Measurements from ENCODE around the gene PRIM2. TPM values are rescaled to one million over a fixed set of nuclear protein-coding genes. Genes with fewer than 3 reads are reported as not detected.
"Not testable (repeated sequence)": the region's sequence is repeated elsewhere in the genome, so short reads cannot be mapped to it uniquely, and the experiment has no call there.

Gene PRIM2
- total RNA-seq, 1 donor from 2014 or later: 10.5 TPM

DNA sequence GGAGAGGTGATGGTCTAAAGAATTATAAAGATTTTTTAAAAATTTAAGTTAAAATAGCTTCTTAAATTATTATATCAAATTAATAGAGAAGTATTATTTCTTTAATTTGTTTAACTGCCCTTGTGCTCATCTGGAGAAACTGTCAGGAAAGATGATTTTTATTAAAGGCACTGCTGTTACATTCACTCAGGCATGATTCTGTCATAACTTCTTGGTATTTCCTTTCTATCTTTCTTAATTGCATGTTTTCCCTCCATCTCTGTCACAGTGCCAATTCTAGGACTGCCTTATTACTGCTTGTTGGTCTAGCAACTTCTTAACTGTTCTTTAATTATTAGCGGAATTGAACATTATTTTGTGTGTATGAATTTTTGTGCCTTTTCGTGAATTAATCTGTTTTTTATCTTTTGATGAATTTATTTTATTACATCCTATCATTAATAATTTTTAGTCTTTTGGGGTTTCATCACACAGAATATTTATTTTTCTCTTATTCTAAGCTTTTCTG, 47.7 kb downstream of the PRIM2 start:
- not testable (repeated sequence) for DNase-seq (ENCODE audit: low spot score)

DNA sequence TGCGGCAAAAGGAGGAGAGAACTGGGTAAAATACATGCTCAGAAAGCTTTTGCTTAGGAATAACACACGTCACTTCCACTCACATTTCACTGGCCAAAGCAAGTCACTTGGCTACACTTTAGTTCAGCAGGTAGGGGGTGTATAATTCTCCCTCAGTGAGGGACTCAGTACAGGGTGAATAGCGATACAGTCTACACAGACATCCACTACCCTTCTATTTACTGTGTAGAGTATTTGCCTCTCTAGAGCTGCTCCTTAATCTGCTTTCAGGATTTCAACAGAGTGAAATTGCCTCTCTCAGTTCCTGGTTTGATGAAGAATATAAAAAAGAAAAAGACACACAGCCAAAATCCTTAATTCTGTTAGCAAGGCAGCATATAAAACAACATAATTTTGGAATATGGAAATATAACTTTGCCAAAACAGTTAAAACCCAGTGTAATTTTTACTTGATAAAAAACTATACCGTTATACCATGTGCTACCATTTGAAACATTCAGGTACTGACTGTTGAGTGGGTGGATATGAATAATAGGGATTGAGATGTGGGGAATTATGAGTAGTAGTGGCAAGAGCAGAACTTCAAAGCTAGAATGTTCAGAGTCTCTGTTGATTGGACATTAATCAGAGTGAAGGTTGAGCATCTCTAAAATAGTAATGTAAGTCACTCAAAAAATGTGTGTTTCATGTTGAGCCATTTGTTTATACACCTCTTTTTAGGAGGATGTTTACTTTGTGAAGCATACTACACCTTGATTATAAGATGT, 51.7 kb downstream of the PRIM2 start:
- DNase-seq (ENCODE audit: low spot score): not testable (repeated sequence)

DNA sequence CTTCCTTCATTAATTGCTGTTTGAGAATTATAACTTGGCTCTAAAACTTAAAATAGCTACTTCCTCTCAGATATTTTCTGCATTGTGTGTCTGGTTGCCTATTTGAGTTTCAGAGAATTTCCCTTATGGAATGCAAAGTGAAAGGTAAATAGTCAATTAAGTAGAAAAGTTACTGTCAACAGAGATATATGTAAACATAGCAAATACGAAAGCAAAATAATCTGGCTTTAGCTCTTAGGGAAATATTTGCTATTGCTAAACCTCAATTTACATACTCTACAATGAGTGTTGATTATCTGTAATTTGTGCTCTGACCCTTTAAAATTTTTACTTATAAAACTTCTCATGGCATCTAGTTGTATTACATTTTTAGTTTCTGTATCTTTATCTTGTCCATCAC, 54.3 kb downstream of the PRIM2 start:
- not testable (repeated sequence) for DNase-seq (ENCODE audit: low spot score)

DNA sequence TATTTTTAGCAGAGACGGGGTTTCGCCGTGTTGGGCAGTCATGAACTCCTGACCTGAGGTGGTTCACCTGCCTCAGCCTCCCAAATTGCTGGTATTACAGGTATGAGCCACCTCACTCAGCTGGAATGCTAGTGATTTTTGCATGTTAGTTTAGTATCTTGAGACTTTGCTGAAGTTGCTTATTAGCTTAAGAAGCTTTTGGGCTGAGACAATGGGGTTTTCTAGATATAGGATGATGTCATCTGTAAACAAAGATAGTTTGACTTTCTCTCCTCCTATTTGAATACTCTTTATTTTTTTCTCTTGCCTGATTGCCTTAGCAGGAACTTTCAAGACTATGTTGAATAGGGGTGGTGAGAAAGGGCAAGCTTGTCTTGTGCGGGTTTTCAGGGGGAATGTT, 57.3 kb downstream of the PRIM2 start:
- DNase-seq (ENCODE audit: low spot score): not testable (repeated sequence)

DNA sequence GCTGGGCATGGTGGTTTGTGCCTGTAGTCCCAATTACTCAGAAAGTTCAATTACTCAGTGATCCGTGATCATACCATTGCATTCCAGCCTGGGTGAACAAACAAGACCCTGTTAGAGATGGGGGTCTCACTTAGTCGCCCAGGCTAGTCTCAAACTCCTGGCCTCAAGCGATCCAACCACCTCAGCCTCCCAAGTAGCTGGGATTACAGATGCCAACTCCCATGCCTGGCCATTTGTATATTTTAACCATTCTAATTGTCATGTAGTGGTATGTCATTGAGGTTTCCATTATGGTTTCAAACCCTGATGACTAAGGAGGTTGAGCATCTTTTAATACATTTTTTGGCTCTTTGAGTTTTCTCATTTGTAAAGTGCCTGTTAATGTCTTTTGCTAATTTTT, 58.7 kb downstream of the PRIM2 start:
- DNase-seq (ENCODE audit: low spot score): not testable (repeated sequence)

DNA sequence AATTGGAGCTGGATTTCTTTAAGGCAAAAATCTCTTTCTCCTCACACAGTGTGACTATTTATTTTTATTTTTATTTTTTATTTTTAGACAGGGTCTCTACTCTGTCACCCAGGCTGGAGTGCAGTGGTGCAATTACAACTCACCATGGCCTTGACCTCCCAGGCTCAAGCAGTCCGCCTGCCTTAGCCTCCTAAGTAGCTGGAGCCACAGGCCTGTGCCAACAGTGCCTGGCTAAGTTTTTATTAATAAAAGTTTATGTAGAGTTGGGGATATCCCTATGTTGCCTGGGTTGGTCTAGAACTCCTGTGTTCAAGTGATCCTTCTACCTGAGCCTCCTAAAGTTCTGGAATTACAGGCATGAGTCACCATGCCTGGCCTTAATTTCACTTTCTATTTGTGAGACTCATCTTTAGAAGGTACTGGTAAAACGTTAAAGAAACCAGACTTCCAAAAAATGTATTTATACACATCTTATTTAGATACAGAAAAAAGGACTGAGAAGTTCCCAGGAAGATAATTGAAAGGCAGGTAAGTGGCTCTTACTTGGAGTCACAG, 71.7 kb downstream of the PRIM2 start:
- DNase-seq (ENCODE audit: low spot score): not testable (repeated sequence)

DNA sequence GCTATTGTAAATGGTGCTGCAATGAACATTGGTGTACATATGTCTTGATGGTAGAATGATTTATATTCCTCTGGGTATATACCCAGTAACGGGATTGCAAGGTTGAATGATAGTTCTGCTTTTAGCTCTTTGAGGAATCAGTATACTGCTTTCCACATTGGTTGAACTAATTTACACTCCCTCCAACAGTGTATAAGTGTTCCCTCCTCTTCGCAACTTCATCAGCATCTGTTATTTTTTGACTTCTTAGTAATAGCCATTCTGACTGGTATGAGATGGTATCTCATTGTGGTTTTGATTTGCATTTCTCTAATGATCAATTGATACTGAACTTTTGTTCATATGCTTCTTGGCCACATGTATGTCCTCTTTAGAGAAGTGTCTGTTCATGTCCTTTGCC, 73.4 kb downstream of the PRIM2 start:
- DNase-seq (ENCODE audit: low spot score): not testable (repeated sequence)

DNA sequence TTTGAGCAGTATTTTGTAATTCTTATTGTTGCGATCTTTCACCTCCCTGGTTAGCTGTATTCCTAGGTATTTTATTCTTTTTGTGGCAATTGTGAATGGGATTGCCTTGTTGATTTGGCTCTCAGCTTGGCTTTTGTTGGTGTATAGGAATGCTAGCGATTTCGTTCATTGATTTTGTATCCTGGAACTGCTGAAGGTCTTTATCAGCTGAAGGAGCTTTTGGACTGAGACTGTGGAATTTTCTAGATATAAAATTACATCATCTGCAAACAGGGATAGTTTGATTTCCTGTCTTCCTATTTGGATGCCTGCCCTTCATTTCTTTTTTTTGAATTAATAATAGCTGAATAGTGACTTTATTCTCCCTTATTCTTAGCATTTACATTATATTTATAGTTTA, 74.6 kb downstream of the PRIM2 start:
- not testable (repeated sequence) for DNase-seq (ENCODE audit: low spot score)

DNA sequence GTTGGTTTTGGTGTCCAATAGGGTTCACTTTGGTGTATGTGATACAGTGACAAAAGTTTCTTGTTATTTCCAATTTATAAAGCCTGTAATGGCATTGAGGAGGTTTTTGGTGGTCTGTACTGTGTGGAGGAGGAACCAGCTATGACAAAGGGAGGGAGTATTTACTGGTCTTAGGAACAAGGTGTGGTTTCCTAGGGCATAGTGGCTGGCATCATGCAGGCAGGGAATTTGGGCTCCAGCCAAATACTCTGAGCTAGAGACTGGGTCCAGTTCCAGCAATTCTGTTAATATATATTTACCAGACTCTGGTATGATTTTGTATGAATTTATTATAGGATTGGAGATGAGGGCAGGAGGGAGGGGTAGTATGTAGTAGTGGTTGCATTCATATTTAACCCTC, 101.9 kb downstream of the PRIM2 start:
- DNase-seq (ENCODE audit: low spot score): peak; percentile 31

DNA sequence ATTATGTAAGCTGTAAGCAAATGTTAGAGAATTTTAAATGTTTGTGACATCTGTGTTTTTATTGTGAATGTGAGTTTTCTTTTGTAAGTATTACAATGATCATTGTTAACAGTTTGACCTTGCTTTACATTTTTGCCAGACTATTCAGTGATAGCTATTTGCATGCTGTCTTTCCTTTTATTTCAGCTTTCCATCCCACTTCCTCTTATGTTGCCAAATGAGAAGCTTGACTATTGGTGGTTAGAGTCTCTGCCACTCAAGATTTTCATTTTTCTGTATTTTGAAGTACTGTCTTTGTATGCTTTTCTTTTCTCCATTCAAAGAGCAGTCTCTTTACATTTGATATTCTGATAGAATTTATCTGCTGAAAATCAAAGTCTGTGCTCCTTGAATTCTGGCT, 104.1 kb downstream of the PRIM2 start:
- DNase-seq (ENCODE audit: low spot score): no peak

DNA sequence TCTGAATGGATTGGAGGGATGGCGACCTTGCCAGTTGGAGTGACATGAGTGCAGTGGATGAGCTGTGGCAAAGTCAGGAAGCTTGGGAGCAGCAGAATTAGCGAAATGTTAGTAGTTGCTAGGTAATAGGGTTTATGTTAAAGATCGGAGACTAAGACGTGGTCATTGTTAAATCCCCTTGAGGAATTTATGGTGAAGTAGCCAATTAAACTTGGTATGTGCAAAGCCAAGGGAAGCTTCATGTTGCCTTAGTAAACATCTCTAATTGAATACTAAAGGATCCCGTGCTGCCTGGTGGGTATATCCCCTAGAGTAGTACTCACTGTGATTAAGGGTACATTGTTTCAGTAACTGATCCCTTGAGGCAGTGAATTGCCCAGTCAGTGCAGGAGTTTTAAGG, 106.0 kb downstream of the PRIM2 start:
- DNase-seq (ENCODE audit: low spot score): no peak

DNA sequence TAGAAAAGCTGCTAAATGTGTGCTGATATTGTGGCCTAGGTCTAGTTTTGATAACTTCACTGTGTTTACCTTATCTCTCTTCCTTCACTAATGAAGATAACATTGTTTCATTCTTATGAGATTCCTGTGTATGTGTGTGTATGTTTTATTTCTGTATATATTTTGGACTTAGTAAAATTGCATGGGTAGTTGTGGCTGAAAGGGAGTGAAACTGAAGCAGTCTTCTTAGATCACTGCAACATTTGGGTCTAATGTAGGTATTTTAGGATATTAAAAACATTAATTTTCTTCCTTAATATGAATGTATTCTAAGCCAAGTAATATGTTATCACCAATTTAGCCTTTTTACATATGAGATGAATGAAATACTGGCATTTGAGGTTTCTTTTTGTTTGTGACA, 114.3 kb downstream of the PRIM2 start:
- not testable (repeated sequence) for DNase-seq (ENCODE audit: low spot score)

DNA sequence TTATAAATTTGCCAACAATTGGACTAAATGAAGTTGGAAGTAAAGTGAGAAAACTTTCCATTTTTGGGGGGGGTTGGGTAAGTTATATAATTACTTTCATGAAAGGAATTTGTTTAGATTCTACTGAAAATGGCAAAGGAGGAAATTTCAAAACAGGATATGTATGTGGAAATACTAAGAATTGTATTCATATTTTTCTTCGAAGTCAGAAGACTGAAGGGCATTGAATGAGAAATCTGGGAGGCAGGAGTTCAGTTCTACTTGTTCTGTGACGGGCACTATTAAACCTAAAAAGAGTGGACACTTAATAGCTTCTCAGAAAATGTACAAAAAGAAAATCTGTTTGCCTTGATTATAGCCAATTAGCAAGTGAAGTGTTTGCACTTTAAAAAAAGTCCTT, 114.7 kb downstream of the PRIM2 start:
- DNase-seq (ENCODE audit: low spot score): no peak

DNA sequence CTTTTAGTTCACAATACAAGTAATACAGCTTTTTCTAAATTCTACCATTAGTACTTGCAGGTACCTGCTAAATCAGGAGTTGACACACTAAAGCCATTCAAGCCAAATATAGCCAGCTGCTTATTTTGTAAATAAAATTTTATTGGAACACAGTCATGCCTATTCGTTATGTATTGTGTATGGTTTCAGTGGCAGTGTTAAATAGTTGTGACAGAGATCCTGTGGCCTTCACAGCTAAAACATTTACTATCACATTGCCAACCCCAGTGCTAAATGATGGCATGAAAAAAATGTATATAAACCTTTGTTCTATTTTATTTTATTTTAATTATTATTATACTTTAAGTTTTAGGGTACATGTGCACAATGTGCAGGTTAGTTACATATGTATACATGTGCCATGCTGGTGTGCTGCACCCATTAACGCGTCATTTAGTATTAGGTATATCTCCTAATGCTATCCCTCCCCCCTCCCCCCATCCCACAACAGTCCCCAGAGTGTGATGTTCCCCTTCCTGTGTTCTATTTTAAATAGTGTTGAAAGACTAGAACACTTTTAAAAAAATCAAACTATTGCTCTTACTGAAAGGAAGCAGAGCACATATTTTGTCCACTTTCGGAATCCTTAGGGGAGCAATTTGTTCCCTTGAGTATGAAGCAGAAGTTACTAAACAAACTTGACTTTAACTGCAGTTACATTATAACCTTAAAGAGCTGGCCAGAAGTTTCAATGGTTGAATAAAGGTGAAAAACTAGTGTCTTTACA, 115.7 kb downstream of the PRIM2 start:
- DNase-seq (ENCODE audit: low spot score): no peak

DNA sequence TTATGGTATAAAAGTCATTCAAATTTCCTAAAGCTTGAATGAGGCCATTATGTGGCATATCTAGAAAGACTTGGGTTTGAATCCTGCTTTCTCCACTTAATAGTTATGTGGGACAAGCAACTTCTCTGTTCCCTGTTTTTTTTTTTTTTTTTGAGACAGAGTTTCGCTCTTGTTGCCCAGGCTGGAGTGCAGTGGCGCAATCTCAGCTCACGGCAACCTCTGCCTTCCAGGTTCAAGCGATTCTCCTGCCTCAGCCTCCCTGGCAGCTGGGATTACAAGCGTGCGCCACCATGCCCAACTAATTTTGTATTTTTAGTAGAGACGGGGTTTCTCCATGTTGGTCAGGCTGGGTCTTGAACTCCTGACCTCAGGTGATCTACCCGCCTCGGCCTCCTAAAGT, 116.4 kb downstream of the PRIM2 start:
- DNase-seq (ENCODE audit: low spot score): not testable (repeated sequence)

DNA sequence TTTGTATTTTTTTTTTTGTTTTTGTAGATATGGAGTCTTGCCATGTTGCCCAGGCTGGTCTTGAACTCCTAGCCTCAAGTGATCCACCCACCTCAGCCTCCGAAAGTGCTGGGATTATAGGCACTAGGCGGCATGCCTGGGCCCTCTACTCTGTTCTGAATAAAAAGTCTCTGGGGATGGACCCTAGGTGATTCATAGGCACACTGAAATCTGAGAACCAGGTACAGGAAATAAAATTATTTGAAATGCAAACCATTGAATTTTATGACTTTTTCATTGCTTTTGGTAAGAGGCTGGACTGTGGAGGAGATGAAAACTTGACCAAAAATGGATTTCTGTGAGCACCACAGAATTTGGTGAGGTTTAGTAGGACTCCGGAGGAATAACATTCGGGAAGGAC, 117.5 kb downstream of the PRIM2 start:
- DNase-seq (ENCODE audit: low spot score): no peak

DNA sequence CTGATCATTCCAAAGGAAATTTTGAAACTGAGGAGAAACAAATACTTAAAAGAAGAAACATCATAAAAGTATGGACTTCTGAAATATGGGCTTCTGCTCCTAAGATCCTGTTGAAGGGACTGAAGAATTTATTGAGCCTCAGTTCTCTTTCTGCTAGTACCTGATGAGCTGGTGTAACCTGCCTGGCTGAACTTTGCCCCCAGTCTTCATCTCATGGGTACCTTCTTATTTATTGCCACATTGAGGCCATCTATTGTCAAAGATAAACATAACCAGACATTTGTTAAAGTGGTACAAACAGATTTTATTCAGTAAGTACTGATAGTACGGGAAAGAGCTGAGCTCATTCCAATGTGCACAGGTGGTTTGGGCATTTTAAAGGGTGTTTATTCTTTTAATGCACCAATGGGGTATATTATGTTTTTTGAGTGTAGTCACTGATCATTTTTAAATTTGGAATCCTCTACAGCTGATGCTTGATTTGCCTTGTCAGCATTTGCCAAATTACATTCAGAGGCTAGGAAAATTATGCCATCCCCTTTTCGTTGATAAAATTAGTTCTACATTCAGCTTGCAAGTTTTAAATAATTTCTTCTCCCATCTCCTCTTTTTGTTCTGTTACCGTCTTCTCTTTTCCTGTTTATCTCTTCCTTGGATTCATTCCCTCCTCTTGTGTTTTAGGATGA, 118.2 kb downstream of the PRIM2 start:
- DNase-seq (ENCODE audit: low spot score): peak; percentile 31

DNA sequence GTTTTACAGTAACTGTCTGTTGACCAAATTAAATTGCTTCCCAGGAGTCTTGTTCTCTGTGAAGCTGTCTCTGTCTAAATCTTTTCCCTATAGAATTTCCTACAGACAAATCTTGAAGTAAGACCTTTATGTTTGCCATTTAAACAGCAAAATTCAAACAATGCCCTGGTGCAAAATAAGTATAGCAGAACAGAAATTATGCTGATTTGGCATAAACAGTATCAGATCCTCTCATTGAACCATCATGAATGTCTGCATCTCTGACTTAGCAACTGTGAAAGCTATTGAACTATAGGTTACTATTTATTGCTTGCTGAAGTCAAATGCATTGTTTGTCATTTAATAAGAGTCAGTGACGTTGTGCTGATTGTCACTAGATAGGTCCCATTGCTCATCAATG, 123.3 kb downstream of the PRIM2 start:
- DNase-seq (ENCODE audit: low spot score): not testable (repeated sequence)

DNA sequence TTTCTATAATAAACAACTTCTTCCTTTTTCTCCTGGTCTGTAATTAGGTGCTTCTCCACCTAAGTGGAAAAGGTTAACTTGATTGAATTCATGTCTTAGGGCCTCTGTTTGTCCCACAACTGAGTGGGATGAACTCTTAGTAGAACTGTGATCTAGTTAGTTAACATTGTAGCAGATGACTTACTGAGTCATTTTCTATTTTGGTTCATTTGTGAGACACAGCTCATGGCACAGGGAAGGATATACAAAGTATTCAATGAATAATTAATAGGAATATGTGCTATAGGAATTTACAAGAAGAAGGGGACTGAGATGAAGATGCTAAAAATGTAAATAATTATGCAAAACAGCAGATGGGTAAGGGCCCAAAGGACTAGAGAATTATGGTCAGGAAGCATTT, 124.7 kb downstream of the PRIM2 start:
- not testable (repeated sequence) for DNase-seq (ENCODE audit: low spot score)

DNA sequence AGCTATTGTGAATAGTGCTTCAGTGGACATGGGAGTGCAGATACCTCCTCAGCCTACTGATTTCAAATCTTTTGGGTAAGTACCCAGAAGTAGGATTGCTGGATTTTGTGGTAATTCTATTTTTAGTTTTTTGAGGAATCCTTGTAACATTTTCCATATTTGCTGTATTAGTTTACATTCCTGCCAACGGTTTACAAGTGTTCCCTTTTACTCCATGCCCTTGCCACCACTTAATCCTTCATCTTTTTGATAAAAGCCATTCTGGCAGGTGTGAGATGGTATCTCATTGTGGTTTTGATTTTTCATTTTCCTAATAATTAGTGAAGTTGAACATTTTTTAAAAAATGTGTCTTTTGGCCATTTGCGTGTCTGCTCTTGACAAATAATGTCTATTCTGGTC, 125.8 kb downstream of the PRIM2 start:
- DNase-seq (ENCODE audit: low spot score): not testable (repeated sequence)

DNA sequence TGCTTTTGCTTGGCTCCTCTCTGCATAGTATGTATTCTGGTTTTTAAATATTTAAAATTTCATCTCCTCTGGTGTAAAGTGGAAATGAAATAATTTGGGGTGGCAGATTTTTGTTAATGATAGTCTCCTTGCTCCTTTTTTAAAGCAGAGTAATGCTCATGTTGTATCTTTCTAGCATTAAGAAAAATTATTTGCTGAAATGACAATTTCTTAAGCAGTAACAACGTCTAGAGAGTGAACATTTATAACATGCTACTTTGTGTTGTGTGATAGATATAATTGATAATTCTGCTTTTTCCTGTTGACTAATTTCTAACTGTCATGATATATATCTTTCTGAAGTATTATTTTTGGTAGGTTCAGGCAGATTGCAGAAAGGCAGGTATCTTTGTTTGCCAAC, 127.4 kb downstream of the PRIM2 start:
- DNase-seq (ENCODE audit: low spot score): not testable (repeated sequence)

DNA sequence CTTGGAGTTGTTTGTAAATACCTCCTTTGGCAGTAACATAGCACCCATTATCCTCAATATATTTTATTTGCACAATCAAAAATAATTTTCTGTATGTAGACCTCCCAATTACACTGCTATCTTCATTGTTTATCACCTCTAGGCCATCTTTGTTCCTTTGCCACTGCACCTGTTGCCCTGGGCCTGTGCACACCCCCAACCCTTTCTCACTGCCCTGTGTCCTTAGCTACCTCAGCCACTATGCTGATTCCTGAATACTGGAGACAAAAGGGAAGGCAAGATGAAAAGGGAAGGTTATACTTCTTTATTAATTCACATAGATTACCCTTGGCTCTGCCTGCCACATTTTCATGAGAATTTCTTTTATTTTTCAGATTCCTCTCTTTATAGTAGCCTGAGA, 127.9 kb downstream of the PRIM2 start:
- DNase-seq (ENCODE audit: low spot score): not testable (repeated sequence)

Measured in mucosa of gallbladder (tissue), 1 donor.